GM23338 (cell line): ENCODE results near the gene GLI3.

Experiments used
- EZH2 ChIP-seq: fragments of 200-600 bp; sonication (generic); IDR thresholded peaks from one replicate; pipeline ENCODE4 v1.8.0; 2017; ENCODE audit warnings: antibody characterized with exemption, mild to moderate bottlenecking, low read depth; ENCODE audit not compliant: unreplicated experiment
- EZH2phosphoT487 ChIP-seq: fragments of 200-600 bp; sonication (generic); IDR thresholded peaks from one replicate; pipeline ENCODE4 v1.8.1; 2018; ENCODE audit warnings: antibody characterized with exemption; ENCODE audit not compliant: unreplicated experiment
- JUNB ChIP-seq: IDR thresholded peaks from one replicate; pipeline ENCODE4 v1.6.1; 2016; ENCODE audit warnings: antibody characterized with exemption; ENCODE audit not compliant: unreplicated experiment
- POLR2AphosphoS5 ChIP-seq: IDR thresholded peaks from 2 replicates; pipeline ENCODE4 v1.6.1; 2016; ENCODE audit warnings: antibody characterized with exemption, low read depth
- REST ChIP-seq: IDR thresholded peaks from one replicate; pipeline ENCODE4 v1.6.1; 2018; ENCODE audit warnings: antibody characterized with exemption; ENCODE audit not compliant: unreplicated experiment
- ZNF114 ChIP-seq: fragments of 250-450 bp; sonication (Bioruptor Pico); IDR thresholded peaks from 2 replicates; pipeline ENCODE4 v1.5.0; 2020; ENCODE audit warnings: mild to moderate bottlenecking, moderate library complexity
- TF ChIP-seq, protein P1 (sequence below), 2 experiments: fragments of 200-600 bp in 1 of 2; sonication (generic) in 1 of 2; conservative IDR thresholded peaks; 2 replicates each; pipeline versions ENCODE4 v1.5.1 to v1.6.1; 2016 to 2017; ENCODE audit warnings: antibody characterized with exemption in 2 of 2, low read depth in 2 of 2, mild to moderate bottlenecking in 2 of 2, moderate library complexity in 1 of 2
- TF ChIP-seq, protein P2 (sequence below): IDR thresholded peaks from 2 replicates; pipeline ENCODE4 v1.6.1; 2016; ENCODE audit warnings: antibody characterized with exemption

DNA sequence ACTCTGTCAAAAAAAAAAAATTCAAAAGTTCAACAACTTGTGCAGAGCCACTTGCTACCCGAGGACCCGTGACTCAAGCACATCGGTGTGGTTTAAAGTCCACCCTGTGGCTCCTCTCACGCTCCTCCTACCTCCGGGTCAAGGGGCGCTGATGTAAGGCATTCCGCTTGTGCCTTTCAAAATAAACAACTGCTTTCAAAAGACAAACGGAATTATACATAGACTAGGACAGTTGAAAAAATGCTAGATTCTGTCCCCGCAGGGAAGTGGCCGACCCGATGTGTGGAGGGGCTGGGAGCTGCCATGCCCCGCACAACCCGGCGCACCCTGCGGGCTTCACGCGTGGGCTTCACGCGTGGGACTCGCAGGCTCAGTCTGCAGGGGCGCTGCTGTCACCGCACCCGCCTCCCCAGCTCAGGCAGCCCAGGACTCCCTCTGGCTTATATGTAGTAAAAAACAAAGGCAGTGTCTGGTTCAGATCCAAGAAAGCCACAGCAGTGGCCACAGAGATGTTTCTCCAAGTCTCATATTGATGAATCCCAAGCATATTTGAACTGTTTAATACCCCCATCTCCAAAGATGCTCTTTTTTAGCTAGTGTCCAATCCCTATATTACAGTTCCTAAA is 294.4 kb downstream of the GLI3 start:
- TF ChIP-seq, protein P1, sequence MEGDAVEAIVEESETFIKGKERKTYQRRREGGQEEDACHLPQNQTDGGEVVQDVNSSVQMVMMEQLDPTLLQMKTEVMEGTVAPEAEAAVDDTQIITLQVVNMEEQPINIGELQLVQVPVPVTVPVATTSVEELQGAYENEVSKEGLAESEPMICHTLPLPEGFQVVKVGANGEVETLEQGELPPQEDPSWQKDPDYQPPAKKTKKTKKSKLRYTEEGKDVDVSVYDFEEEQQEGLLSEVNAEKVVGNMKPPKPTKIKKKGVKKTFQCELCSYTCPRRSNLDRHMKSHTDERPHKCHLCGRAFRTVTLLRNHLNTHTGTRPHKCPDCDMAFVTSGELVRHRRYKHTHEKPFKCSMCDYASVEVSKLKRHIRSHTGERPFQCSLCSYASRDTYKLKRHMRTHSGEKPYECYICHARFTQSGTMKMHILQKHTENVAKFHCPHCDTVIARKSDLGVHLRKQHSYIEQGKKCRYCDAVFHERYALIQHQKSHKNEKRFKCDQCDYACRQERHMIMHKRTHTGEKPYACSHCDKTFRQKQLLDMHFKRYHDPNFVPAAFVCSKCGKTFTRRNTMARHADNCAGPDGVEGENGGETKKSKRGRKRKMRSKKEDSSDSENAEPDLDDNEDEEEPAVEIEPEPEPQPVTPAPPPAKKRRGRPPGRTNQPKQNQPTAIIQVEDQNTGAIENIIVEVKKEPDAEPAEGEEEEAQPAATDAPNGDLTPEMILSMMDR (conservative IDR thresholded peaks at IDR 0.05; ENCODE audit: low read depth in 2 of 2), result no peak
- TF ChIP-seq POLR2AphosphoS5 (no peak), JUNB (no peak), REST (no peak), EZH2 (no peak), EZH2phosphoT487 (no peak), ZNF114 (CRISPR knock-in tag) (no peak)
- TF ChIP-seq, protein P2, sequence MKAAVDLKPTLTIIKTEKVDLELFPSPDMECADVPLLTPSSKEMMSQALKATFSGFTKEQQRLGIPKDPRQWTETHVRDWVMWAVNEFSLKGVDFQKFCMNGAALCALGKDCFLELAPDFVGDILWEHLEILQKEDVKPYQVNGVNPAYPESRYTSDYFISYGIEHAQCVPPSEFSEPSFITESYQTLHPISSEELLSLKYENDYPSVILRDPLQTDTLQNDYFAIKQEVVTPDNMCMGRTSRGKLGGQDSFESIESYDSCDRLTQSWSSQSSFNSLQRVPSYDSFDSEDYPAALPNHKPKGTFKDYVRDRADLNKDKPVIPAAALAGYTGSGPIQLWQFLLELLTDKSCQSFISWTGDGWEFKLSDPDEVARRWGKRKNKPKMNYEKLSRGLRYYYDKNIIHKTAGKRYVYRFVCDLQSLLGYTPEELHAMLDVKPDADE, result no peak
